ENCODE measurements around the gene KRT33A.

Gene KRT33A

GRCh38 chr17:41329279-41329948, 21.2 kb downstream of the KRT33A start:
- peak; percentile 43 for DNase-seq (ENCODE audit: low read depth)

GRCh38 chr17:41328207-41328606, 22.4 kb downstream of the KRT33A start:
- DNase-seq (ENCODE audit: low read depth), result no peak

GRCh38 chr17:41327411-41328120, 23.1 kb downstream of the KRT33A start:
- no peak for DNase-seq (ENCODE audit: low read depth)

GRCh38 chr17:41326173-41327145, 24.2 kb downstream of the KRT33A start:
- no peak for DNase-seq (ENCODE audit: low read depth)

GRCh38 chr17:41325611-41326010, 25.0 kb downstream of the KRT33A start:
- no peak for DNase-seq (ENCODE audit: low read depth)

GRCh38 chr17:41325126-41325525, 25.5 kb downstream of the KRT33A start:
- no peak for DNase-seq (ENCODE audit: low read depth)

- no peak for DNase-seq (ENCODE audit: low read depth)
Measured at GRCh38 chr17:41324180-41325075, 26.2 kb downstream of the KRT33A start.

GRCh38 chr17:41322903-41323895, 27.4 kb downstream of the KRT33A start:
- no peak for DNase-seq (ENCODE audit: low read depth)

GRCh38 chr17:41322094-41322902, 28.3 kb downstream of the KRT33A start:
- DNase-seq (ENCODE audit: low read depth), result peak; percentile 30

- no peak for DNase-seq (ENCODE audit: low read depth)
Measured at GRCh38 chr17:41318231-41318630, 32.4 kb downstream of the KRT33A start.

GRCh38 chr17:41315814-41316445, 34.7 kb downstream of the KRT33A start:
- no peak for DNase-seq (ENCODE audit: low read depth)

GRCh38 chr17:41315204-41315794, 35.3 kb downstream of the KRT33A start, which contains the start of gene KRTAP17-1:
Gene KRTAP17-1, minus strand, starts transcription at chr17:41315710. Its CDS starts 60 bp downstream, at chr17:41315650.
- no peak for DNase-seq (ENCODE audit: low read depth)

GRCh38 chr17:41311111-41311510, 39.5 kb downstream of the KRT33A start:
- DNase-seq (ENCODE audit: low read depth), result no peak

- DNase-seq (ENCODE audit: low read depth), result no peak
Measured at GRCh38 chr17:41308918-41309359, 41.7 kb downstream of the KRT33A start, which contains the start of gene KRTAP16-1. Gene KRTAP16-1, minus strand, starts transcription at chr17:41309309. Its CDS starts 56 bp downstream, at chr17:41309253.

- DNase-seq (ENCODE audit: low read depth), result no peak
Measured at GRCh38 chr17:41308251-41308917, 42.2 kb downstream of the KRT33A start.

GRCh38 chr17:41307647-41308046, 43.0 kb downstream of the KRT33A start:
- DNase-seq (ENCODE audit: low read depth), result no peak

- no peak for DNase-seq (ENCODE audit: low read depth)
Measured at GRCh38 chr17:41304091-41304490, 46.5 kb downstream of the KRT33A start.
